Measurements from ENCODE around the gene TANGO6. TPM values are rescaled to one million over a fixed set of nuclear protein-coding genes. Genes with fewer than 3 reads are reported as not detected.

The TANGO6 gene
- total RNA-seq, 2 experiments from 2014 or later = 17.1 to 18.1 TPM

- Mint-ChIP-seq H3K36me3 (ENCODE audit: low read depth) (peaks cover 63% of the 10 kb centered on the region), H3K4me3 (no peak overlapping the region), H3K4me1 (ENCODE audit: low read depth) (no peaks in the 10 kb centered on the region), H3K27me3 (no peaks in the 10 kb centered on the region), H3K27ac (no peak overlapping the region), H3K9me3 (peaks cover 8% of the 10 kb centered on the region)
- ATAC-seq (ENCODE audit: poor library complexity) (no peak), DNase-seq (no peak)
- no peak overlapping the region for H3K4me3 ChIP-seq (ENCODE audit: low read length)
- TF ChIP-seq CTCF (IDR thresholded peaks at IDR 0.05) = no peak
- intact Hi-C loops (cut with DNase I, micrococcal nuclease) = no loop called here
- H3K27ac ChIP-seq (ENCODE audit: low read depth in 1 of 2, low read length in 2 of 2) = no peak overlapping the region
- H3K9me3 ChIP-seq (ENCODE audit: control insufficient read depth in 1 of 2, insufficient read depth in 1 of 2, low read length in 2 of 2) = peaks cover 13% of the 10 kb centered on the region in 2 experiments
- CTCF ChIA-PET = no interaction called here
- no peaks in the 10 kb centered on the region for H3K27me3 ChIP-seq (ENCODE audit: control insufficient read depth in 1 of 2, insufficient read depth in 2 of 2, low read length in 2 of 2)
- no peaks in the 10 kb centered on the region for H3K4me1 ChIP-seq (ENCODE audit: insufficient read depth, low read length)
- POLR2A ChIA-PET = no interaction called here
- H3K36me3 ChIP-seq (ENCODE audit: insufficient read depth, low read length) = peaks cover 15% of the 10 kb centered on the region
These were observed 97.5 kb downstream of the TANGO6 start for GRCh38 chr16:68940816-68941215.

GRCh38 chr16:68943961-68944360, 100.6 kb downstream of the TANGO6 start:
- Mint-ChIP-seq H3K9me3 (peaks cover 8% of the 10 kb centered on the region), H3K27me3 (no peaks in the 10 kb centered on the region), H3K36me3 (ENCODE audit: low read depth) (peaks cover 59% of the 10 kb centered on the region), H3K4me3 (no peak overlapping the region), H3K27ac (no peak overlapping the region), H3K4me1 (ENCODE audit: low read depth) (no peaks in the 10 kb centered on the region)
- H3K27ac ChIP-seq (ENCODE audit: low read depth in 1 of 2, low read length in 2 of 2) = no peak overlapping the region
- peaks cover 13% of the 10 kb centered on the region in 2 experiments for H3K9me3 ChIP-seq (ENCODE audit: control insufficient read depth in 1 of 2, insufficient read depth in 1 of 2, low read length in 2 of 2)
- ChIA-PET POLR2A (no interaction called here), CTCF (no interaction called here)
- peaks cover 12% of the 10 kb centered on the region for H3K36me3 ChIP-seq (ENCODE audit: insufficient read depth, low read length)
- intact Hi-C loops (cut with DNase I, micrococcal nuclease) = no loop called here
- ATAC-seq (ENCODE audit: poor library complexity) (no peak), DNase-seq (no peak)
- H3K4me3 ChIP-seq (ENCODE audit: low read length) = no peak overlapping the region
- H3K27me3 ChIP-seq (ENCODE audit: control insufficient read depth in 1 of 2, insufficient read depth in 2 of 2, low read length in 2 of 2) = no peaks in the 10 kb centered on the region
- TF ChIP-seq CTCF (IDR thresholded peaks at IDR 0.05) = no peak
- H3K4me1 ChIP-seq (ENCODE audit: insufficient read depth, low read length) = no peaks in the 10 kb centered on the region

- Mint-ChIP-seq H3K4me1 (ENCODE audit: low read depth) (no peaks in the 10 kb centered on the region), H3K27ac (no peak overlapping the region), H3K27me3 (no peaks in the 10 kb centered on the region), H3K4me3 (no peak overlapping the region), H3K9me3 (peaks cover 5% of the 10 kb centered on the region), H3K36me3 (ENCODE audit: low read depth) (peaks cover 45% of the 10 kb centered on the region)
- peaks cover 10 to 13% of the 10 kb centered on the region in 2 experiments for H3K9me3 ChIP-seq (ENCODE audit: control insufficient read depth in 1 of 2, insufficient read depth in 1 of 2, low read length in 2 of 2)
- H3K4me1 ChIP-seq (ENCODE audit: insufficient read depth, low read length) = no peaks in the 10 kb centered on the region
- no peak for TF ChIP-seq CTCF (IDR thresholded peaks at IDR 0.05)
- no peak overlapping the region for H3K27ac ChIP-seq (ENCODE audit: low read depth in 1 of 2, low read length in 2 of 2)
- intact Hi-C loops (cut with DNase I, micrococcal nuclease) = no loop called here
- H3K36me3 ChIP-seq (ENCODE audit: insufficient read depth, low read length) = peaks cover 12% of the 10 kb centered on the region
- no peak overlapping the region for H3K4me3 ChIP-seq (ENCODE audit: low read length)
- no peaks in the 10 kb centered on the region for H3K27me3 ChIP-seq (ENCODE audit: control insufficient read depth in 1 of 2, insufficient read depth in 2 of 2, low read length in 2 of 2)
- ChIA-PET POLR2A (no interaction called here), CTCF (no interaction called here)
- ATAC-seq (ENCODE audit: poor library complexity) (no peak), DNase-seq (no peak)
These were observed 105.0 kb downstream of the TANGO6 start for GRCh38 chr16:68948230-68948910.
